GM23248 (cell line): ENCODE results near the gene SUPT20H.

Experiments
- EZH2 ChIP-seq: fragments of 200-600 bp; sonication (generic); IDR thresholded peaks from 2 replicates; pipeline ENCODE4 v1.6.1; 2018; ENCODE audit warnings: antibody characterized with exemption, mild to moderate bottlenecking; ENCODE audit not compliant: insufficient read depth, poor library complexity, severe bottlenecking
- EZH2phosphoT487 ChIP-seq: fragments of 200-600 bp; sonication (generic); IDR thresholded peaks from 2 replicates; pipeline ENCODE4 v1.6.1; 2018; ENCODE audit warnings: antibody characterized with exemption, moderate library complexity, mild to moderate bottlenecking, low read depth; ENCODE audit not compliant: insufficient read depth

DNA sequence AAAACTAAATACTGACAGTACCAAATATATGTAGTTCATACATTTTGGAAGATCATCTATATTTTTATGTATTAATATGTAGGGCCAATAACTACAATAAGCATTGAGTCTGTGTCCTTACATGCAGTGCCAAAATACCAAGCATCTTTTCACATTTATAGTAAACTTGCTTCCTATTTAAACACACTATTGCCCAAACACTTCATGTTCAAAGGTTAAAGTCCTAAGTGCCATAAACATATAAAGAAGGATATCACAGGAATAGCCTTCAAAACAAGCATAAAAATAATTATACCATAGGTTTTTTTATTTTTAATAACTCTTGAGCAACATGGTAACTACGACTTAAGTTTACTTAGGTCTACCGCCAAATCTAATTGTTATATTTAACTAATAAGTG, 31.8 kb downstream of the SUPT20H start:
- no peak for TF ChIP-seq EZH2
- TF ChIP-seq EZH2phosphoT487, result no peak
